GM19328 (cell line): Measurements from ENCODE around the gene MUC5B.
"Not testable (repeated sequence)": the region's sequence is repeated elsewhere in the genome, so short reads cannot be mapped to it uniquely, and the experiment has no call there.

Experiments
- ATAC-seq: cut with Tn5 transposase; IDR thresholded peaks from one replicate; pipeline ENCODE4 v1.9.1; 2021; ENCODE audit warnings: mild to moderate bottlenecking, moderate library complexity; ENCODE audit not compliant: unreplicated experiment

MUC5B gene

GRCh38 chr11:1260620-1261019 lies 37.8 kb downstream of the MUC5B start:
- ATAC-seq = no peak

- no peak for ATAC-seq
Observed at GRCh38 chr11:1261241-1262071, 38.6 kb downstream of the MUC5B start.

- ATAC-seq = no peak
Observed at GRCh38 chr11:1262172-1263006, 39.5 kb downstream of the MUC5B start.

GRCh38 chr11:1263010-1263409 lies 40.1 kb downstream of the MUC5B start:
- no peak for ATAC-seq

DNA sequence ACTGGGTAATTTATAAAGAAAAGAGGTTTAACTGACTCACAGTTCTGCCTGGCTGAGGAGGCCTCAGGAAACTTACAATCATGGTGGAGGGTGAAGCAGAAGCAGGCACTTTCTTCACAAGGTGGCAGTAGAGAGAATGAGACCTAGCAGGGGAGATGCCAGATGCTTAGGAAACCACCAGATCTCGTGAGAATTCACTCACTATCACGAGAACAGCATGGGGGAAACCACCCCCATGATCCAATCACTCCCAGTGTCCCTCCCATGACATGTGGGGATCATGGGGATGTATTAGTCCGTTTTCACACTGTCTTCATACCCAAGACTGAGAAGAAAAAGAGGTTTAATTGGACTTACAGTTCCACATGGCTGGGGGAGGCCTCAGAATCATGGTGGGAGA lies 41.6 kb downstream of the MUC5B start:
- not testable (repeated sequence) for ATAC-seq

DNA sequence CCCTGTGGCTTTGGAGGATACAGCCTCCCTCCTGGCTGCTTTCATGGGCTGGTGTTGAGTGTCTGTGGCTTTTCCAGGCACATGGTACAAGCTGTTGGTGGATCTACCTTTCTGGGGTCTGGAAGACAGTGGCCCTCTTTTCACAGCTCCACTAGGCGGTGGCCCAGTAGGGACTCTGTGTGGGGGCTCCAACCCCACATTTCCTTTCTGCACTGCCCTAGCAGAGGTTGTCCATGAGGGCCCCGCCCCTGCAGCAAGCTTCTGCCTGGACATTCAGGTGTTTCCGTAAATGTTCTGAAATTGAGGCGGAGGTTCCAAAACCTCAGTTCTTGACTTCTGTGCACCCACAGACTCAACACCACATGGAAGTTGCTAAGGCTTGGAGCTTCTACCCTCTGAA lies 42.6 kb downstream of the MUC5B start:
- ATAC-seq = not testable (repeated sequence)

GRCh38 chr11:1266976-1267375 lies 44.1 kb downstream of the MUC5B start:
- ATAC-seq = not testable (repeated sequence)

GRCh38 chr11:1267441-1268100 lies 44.7 kb downstream of the MUC5B start:
- ATAC-seq = no peak

DNA sequence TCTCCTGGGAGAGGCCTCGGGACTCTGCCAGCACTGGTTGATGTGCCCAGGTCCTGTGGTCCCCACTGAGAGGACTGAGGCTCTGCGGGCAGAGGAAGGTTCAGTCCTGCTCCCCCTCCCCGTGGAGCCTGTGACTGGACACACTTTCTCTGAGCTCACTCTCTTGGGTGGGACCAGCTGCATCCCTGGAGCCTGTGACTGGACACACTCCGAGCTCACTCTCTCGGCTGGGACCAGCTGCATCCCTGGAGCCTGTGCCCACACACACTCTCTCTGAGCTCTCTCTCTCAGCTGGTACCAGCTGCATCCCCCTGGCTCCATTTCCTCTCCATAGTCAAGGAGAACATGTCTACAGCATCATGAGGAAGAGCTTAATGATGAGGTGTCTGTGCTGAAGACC lies 47.1 kb downstream of the MUC5B start:
- no peak for ATAC-seq

- no peak for ATAC-seq
Observed at GRCh38 chr11:1270476-1270875, 47.6 kb downstream of the MUC5B start.

DNA sequence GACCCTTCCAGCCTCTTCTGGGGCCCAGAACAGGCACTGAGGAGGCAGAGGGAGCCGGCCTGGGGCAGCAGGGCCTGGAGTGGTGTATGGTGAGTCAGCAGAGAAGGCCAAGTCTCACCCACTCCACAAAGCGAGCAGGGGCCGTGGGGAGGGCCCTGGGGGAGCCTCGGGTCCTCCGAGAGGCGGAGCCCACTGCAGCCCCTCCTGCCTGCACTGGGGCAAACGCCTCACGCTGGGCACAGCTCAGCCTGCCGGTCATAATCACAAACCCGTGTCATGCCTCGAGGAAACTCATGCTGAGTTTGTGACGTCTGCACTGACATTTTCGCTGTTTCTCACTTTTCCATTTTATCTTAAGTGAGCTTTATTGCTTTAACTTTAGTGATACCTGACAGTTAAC lies 48.1 kb downstream of the MUC5B start:
- no peak for ATAC-seq

- ATAC-seq = no peak
Observed at GRCh38 chr11:1271406-1271805, 48.5 kb downstream of the MUC5B start.

- no peak for ATAC-seq
Observed at GRCh38 chr11:1271927-1272326, 49.1 kb downstream of the MUC5B start.

DNA sequence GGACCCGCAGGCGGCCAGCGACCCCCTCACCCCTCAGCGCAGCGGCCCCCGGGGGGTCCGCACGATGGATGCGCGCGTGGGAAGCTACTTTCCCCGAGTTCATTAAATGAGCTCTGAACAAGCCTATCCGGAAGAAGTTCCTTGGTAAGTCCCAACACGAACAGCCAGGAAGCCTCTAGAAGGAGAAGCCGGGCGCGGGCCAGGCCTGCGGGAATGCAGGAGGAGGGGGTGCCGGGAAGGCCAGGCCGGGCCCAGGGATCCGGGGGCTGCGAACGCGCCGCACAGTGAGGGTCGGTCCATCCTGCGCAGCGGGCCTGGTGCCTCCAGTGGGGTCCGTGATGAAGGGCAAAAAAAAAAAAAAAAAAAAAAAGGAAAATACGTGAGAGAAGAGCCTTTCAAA lies 49.7 kb downstream of the MUC5B start:
- ATAC-seq = no peak

GRCh38 chr11:1274501-1274900 lies 51.6 kb downstream of the MUC5B start:
- no peak for ATAC-seq

GRCh38 chr11:1275021-1275420 lies 52.2 kb downstream of the MUC5B start:
- ATAC-seq = no peak

DNA sequence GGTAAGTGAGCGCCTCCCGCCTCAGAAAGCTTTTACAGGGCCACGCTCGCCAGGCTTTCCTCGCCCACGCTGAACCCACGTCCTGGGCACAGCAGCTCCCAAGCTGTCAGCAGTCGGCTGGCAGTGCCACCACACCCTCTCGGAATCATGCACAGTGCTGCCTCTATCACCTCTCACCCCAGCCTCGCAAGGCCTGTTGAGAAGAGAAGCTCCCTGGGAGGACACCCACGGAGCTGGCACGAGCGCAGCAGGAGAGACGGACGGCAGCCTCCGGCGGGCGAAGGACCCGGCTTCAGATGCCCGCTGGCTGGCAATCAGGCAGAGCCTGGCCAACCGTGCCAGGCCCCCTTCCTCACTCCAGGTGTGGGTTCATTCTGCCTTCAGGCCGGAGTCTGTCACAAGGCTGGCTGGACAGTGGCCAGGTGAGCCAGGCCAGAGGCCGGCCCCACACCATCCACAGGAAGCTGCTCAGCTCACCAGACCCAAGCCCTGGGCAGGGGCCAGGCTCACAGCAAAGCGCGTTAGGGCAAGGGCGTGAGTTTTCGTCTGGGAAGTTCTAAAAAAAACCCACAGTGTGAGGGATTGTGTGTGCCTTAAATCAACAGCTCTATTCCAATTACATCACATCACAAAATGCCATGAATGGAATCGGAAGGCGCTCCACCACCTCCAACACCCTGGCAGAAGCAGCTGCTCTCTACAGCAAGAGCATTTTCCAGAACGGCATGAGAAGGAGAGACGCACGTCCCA lies 53.4 kb downstream of the MUC5B start:
- no peak for ATAC-seq

DNA sequence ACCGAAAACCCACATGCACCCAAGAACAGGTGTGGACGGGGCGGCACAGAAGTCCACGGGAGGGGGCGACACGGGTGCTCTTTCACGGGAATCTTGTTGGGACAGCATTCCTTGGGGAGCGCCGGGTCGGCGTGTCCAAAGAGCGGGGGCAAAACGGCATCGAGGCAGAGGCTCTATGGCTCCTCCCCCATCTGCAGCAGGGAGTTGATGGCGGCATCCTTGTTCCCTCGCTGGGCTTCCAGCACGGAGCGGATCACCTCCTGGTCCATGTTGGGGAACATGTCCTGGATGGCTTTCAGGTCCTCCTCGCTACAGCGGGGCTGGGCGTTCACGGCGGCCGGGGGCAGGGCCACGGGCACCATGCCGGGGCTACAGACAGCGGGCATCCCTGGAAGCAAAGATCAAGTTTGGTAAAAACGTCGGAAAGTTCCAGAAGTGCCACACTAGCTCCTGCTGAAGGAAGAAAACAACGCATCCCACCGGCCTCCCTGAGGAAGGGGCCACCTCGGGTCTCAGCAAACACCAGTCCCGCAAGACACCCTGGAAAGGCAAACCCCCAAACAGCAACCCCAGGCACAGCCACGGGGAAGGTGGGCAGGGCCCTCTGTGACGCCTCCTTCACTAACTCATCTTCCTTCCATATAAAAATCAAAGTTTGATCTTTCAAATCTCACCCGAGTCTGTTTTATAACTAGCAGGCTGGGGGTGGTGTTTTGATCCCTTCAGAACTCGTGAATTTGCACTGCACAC lies 54.2 kb downstream of the MUC5B start:
- ATAC-seq = no peak

DNA sequence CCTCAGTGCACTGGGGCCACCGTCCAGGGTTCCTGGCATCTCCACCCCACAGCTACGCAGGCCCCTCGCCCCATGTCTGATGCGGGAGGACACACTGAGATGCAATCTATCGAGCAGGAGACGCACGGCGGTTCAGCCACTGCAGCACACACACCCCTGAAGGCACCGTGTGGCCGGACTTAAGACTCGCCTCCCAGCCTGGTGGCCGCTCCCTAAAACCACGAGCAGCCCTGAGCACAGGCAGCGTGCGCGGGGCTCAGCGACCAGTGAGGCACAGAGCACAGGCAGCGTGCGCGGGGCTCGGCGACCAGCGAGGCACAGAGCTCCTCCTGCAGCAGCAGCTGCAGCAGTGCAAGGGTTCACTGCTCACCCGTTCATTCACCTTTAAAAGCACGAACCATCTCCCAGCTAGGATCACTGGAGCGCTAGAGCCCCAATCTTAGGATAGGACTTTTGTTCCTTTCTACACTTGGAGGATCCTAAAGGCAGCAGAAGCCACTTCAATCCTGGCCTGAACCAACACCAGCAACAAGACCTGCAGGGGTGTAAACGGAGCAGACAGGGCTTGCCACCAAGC lies 55.2 kb downstream of the MUC5B start:
- no peak for ATAC-seq
